ENCODE measurements around the gene CFAP141.

- no peak for TF ChIP-seq POLR2AphosphoS5 (IDR thresholded peaks at IDR 0.05; ENCODE audit: low read depth, low read length)
- TF ChIP-seq REST (IDR thresholded peaks at IDR 0.05; ENCODE audit: insufficient read depth in 1 of 2, low read depth in 2 of 2, low read length in 2 of 2): no peak
These were observed 6.0 kb upstream of the CFAP141 start for GRCh38 chr1:154212083-154212482.

Measured in PFSK-1 (cell line).